ENCODE data around the gene ENDOU.
"Not testable (repeated sequence)": the region's sequence is repeated elsewhere in the genome, so short reads cannot be mapped to it uniquely, and the experiment has no call there.

Gene ENDOU

GRCh38 chr12:47717046-47717442, 8.2 kb downstream of the ENDOU start:
- DNase-seq = no peak

GRCh38 chr12:47715877-47716548, 9.3 kb downstream of the ENDOU start:
- DNase-seq = no peak

- DNase-seq = peak; percentile 72
Measured at GRCh38 chr12:47715393-47715876, 9.9 kb downstream of the ENDOU start.

GRCh38 chr12:47714826-47715386, 10.4 kb downstream of the ENDOU start:
- DNase-seq = no peak

GRCh38 chr12:47712171-47712570, 13.1 kb downstream of the ENDOU start:
- no peak for DNase-seq

- no peak for DNase-seq
Measured at GRCh38 chr12:47711448-47711847, 13.8 kb downstream of the ENDOU start.

GRCh38 chr12:47710278-47710677, 15.0 kb downstream of the ENDOU start:
- DNase-seq = no peak

- DNase-seq = no peak
Measured at GRCh38 chr12:47709671-47710070, 15.6 kb downstream of the ENDOU start.

- DNase-seq = no peak
Measured at GRCh38 chr12:47709237-47709636, 16.1 kb downstream of the ENDOU start.

- no peak for DNase-seq
Measured at GRCh38 chr12:47707905-47708543, 17.3 kb downstream of the ENDOU start.

GRCh38 chr12:47707355-47707754, 17.9 kb downstream of the ENDOU start:
- no peak for DNase-seq

GRCh38 chr12:47705566-47706425, 19.5 kb downstream of the ENDOU start, which contains the start of gene RPAP3:
Gene RPAP3 (minus strand): TSS chr12:47706030. CDS start chr12:47702840, 3,190 bp downstream.
- DNase-seq = peak; percentile 61

- no peak for DNase-seq
Measured at GRCh38 chr12:47705229-47705565, 20.1 kb downstream of the ENDOU start.

- DNase-seq = no peak
Measured at GRCh38 chr12:47704719-47705118, 20.6 kb downstream of the ENDOU start.

GRCh38 chr12:47700263-47700662, 25.0 kb downstream of the ENDOU start:
- DNase-seq = no peak

- DNase-seq = no peak
Measured at GRCh38 chr12:47698631-47699030, 26.7 kb downstream of the ENDOU start.

- no peak for DNase-seq
Measured at GRCh38 chr12:47698055-47698454, 27.2 kb downstream of the ENDOU start.

- no peak for DNase-seq
Measured at GRCh38 chr12:47689215-47689614, 36.1 kb downstream of the ENDOU start.

- DNase-seq = no peak
Measured at GRCh38 chr12:47687636-47688035, 37.7 kb downstream of the ENDOU start.

- peak; percentile 13 for DNase-seq
Measured at GRCh38 chr12:47686645-47687240, 38.5 kb downstream of the ENDOU start.

- DNase-seq = no peak
Measured at GRCh38 chr12:47679785-47680184, 45.5 kb downstream of the ENDOU start.

GRCh38 chr12:47672068-47672467, 53.2 kb downstream of the ENDOU start:
- no peak for DNase-seq

- DNase-seq = not testable (repeated sequence)
Measured at GRCh38 chr12:47667935-47668334, 57.4 kb downstream of the ENDOU start.

All from NCI-H1694 treated with DMSO at 0.1 percent for 48 hours (cell line).